Measurements from ENCODE around the gene DUSP5.
"Not testable (repeated sequence)": the region's sequence is repeated elsewhere in the genome, so short reads cannot be mapped to it uniquely, and the experiment has no call there.

Gene DUSP5

GRCh38 chr10:110516815-110517492, 19.2 kb downstream of the DUSP5 start:
- DNase-seq (ENCODE audit: low read depth in 2 of 2), result no peak

- no peak for DNase-seq (ENCODE audit: low read depth in 2 of 2)
Observed at GRCh38 chr10:110522365-110522988, 24.8 kb downstream of the DUSP5 start.

- DNase-seq (ENCODE audit: low read depth in 2 of 2), result no peak
Observed at GRCh38 chr10:110523736-110524135, 26.0 kb downstream of the DUSP5 start.

- DNase-seq (ENCODE audit: low read depth in 2 of 2), result no peak
Observed at GRCh38 chr10:110524179-110524858, 26.6 kb downstream of the DUSP5 start.

- no peak for DNase-seq (ENCODE audit: low read depth in 2 of 2)
Observed at GRCh38 chr10:110524859-110525232, 27.1 kb downstream of the DUSP5 start.

GRCh38 chr10:110525349-110526260, 27.9 kb downstream of the DUSP5 start:
- DNase-seq (ENCODE audit: low read depth in 2 of 2), result no peak

GRCh38 chr10:110527731-110528171, 30.0 kb downstream of the DUSP5 start:
- DNase-seq (ENCODE audit: low read depth in 2 of 2), result no peak

- DNase-seq (ENCODE audit: low read depth in 2 of 2), result no peak
Observed at GRCh38 chr10:110528224-110528996, 30.7 kb downstream of the DUSP5 start.

- peak in 1 of 2 donors; percentile 30 for DNase-seq (ENCODE audit: low read depth in 2 of 2)
Observed at GRCh38 chr10:110528997-110529524, 31.4 kb downstream of the DUSP5 start.

- DNase-seq (ENCODE audit: low read depth in 2 of 2), result no peak
Observed at GRCh38 chr10:110529596-110530011, 31.9 kb downstream of the DUSP5 start.

- no peak for DNase-seq (ENCODE audit: low read depth in 2 of 2)
Observed at GRCh38 chr10:110530131-110530831, 32.6 kb downstream of the DUSP5 start.

GRCh38 chr10:110531687-110532086, 34.0 kb downstream of the DUSP5 start:
- no peak for DNase-seq (ENCODE audit: low read depth in 2 of 2)

GRCh38 chr10:110532628-110533027, 34.9 kb downstream of the DUSP5 start:
- not testable (repeated sequence) for DNase-seq (ENCODE audit: low read depth in 2 of 2)

GRCh38 chr10:110533149-110533548, 35.4 kb downstream of the DUSP5 start:
- no peak for DNase-seq (ENCODE audit: low read depth in 2 of 2)

- no peak for DNase-seq (ENCODE audit: low read depth in 2 of 2)
Observed at GRCh38 chr10:110534571-110534970, 36.9 kb downstream of the DUSP5 start.

- DNase-seq (ENCODE audit: low read depth in 2 of 2), result peak; percentile 80 to 81
Observed at GRCh38 chr10:110535958-110536891, 38.5 kb downstream of the DUSP5 start.

- DNase-seq (ENCODE audit: low read depth in 2 of 2), result no peak
Observed at GRCh38 chr10:110539091-110539490, 41.4 kb downstream of the DUSP5 start.

- DNase-seq (ENCODE audit: low read depth in 2 of 2), result no peak
Observed at GRCh38 chr10:110540031-110540430, 42.3 kb downstream of the DUSP5 start.

- no peak for DNase-seq (ENCODE audit: low read depth in 2 of 2)
Observed at GRCh38 chr10:110544958-110545537, 47.3 kb downstream of the DUSP5 start.
